AG09319 (cell line): ENCODE measurements around the gene SPIRE2.

ENCODE experiments used
- DNase-seq: peaks from one replicate; pipeline ENCODE4 v3.0.0-alpha.2; 2010; ENCODE audit warnings: low read depth; ENCODE audit errors: extremely low read depth
- TF ChIP-seq, protein P1 (sequence below): IDR thresholded peaks from 2 replicates; pipeline ENCODE4 v1.5.1; 2011; ENCODE audit warnings: low read depth, mild to moderate bottlenecking, inconsistent platforms, low read length, moderate library complexity

The SPIRE2 gene

DNA sequence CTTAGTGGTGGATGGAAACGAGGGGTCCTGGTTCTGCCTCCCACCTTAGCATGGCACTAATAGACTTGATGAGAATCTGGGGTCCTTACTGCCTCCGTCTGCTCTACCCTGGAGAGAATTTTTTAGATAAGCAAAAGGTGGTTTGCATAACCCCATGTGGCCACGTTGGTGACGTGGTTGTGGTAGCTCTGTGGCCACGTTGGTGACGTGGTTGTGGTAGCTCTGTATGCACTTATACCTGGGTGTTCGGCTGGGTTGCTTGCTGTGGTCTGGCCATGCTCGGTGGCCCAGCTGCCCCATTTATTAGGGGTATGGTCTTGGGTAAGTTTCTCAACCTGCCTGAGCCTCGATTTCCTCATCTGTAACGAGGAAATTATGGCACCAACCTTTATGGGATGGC lies 13.0 kb downstream of the SPIRE2 start:
- TF ChIP-seq, protein P1, sequence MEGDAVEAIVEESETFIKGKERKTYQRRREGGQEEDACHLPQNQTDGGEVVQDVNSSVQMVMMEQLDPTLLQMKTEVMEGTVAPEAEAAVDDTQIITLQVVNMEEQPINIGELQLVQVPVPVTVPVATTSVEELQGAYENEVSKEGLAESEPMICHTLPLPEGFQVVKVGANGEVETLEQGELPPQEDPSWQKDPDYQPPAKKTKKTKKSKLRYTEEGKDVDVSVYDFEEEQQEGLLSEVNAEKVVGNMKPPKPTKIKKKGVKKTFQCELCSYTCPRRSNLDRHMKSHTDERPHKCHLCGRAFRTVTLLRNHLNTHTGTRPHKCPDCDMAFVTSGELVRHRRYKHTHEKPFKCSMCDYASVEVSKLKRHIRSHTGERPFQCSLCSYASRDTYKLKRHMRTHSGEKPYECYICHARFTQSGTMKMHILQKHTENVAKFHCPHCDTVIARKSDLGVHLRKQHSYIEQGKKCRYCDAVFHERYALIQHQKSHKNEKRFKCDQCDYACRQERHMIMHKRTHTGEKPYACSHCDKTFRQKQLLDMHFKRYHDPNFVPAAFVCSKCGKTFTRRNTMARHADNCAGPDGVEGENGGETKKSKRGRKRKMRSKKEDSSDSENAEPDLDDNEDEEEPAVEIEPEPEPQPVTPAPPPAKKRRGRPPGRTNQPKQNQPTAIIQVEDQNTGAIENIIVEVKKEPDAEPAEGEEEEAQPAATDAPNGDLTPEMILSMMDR = no peak
- no peak for DNase-seq

DNA sequence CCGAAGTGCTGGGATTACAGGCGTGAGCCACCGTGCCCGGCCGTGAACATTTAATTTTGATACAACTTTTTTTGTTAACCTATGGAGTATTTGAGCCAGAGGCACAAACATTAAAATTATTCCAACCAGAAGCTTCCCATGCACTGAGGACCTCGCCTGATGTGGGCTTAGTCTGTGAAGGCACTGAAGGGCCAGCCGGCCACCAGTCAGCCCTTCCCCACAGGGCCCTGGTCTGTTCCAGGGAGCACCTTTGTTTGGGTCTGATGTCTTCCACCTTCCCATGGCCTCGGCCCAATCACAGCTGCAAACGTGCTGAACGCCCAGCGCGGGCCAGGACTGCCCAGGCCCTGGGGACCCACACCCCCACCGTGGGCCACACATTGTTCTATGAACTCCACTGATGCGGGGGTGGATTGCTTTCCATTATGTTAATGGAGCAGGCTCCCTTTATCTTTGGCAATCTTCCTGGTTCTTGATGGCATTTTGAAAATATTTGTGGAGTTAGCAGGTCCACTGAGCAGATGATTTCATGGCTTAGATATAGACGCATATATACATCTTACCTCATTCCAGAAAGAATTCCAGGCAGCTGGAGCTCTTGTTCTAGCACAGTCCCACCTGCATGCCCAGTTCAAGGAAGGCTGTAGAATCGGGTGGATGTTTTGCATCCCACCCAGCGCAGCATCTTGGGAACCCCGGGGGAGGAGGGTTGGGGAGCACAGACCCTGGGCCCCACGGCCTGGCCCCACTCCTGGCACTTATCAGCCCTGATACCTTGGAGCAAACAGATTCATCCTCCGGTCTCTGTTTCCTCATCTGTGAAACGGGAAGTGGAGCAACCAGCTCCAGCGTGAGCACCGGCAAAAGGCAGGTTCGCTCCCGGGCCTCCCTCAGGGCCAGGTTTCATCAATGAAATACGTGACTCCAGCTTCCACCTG lies 14.5 kb downstream of the SPIRE2 start:
- DNase-seq = no peak
- TF ChIP-seq, protein P1 = no peak

DNA sequence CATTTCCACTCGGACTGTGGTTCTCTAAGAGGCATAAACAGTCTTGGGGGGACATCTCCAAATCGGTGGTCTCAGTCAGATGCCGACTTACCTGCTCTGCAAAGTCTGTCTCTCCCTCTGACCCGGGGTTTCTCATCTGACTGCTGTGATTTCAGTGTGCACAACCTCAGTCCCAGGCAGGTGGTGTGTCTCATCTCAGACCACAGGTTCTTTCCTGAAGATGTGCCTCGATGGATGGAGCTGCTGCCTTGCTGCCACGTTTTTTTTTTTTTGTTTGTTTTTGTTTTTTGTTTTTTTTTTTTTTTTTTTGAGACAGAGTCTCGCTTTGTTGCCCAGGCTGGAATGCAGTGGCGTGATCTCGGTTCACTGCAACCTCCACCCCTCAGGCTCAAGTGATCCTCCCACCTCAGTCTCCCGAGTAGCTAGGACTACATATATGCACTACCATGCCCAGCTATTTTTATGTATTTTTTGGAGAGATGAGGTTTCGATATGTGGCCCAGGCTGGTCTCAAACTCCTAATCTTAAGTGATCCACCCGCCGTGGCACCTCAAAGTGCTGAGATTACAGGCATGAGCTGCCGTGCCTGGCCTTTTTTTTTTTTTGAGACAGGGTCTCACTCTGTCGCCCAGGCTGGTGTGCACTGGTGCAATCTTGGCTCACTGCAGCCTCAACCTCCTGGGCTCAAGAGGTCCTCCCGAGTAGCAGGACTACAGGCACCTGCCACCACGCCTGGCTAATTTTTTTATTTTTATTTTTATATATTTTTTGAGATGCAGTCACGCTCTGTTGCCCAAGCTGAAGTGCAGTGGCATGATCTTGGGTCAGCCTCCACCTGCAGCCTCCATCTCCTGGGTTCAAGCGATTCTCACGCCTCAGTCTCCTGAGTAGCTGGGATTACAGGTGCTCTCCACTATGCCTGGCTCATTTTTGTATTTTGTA lies 15.4 kb downstream of the SPIRE2 start:
- no peak for DNase-seq
- TF ChIP-seq, protein P1 = no peak

DNA sequence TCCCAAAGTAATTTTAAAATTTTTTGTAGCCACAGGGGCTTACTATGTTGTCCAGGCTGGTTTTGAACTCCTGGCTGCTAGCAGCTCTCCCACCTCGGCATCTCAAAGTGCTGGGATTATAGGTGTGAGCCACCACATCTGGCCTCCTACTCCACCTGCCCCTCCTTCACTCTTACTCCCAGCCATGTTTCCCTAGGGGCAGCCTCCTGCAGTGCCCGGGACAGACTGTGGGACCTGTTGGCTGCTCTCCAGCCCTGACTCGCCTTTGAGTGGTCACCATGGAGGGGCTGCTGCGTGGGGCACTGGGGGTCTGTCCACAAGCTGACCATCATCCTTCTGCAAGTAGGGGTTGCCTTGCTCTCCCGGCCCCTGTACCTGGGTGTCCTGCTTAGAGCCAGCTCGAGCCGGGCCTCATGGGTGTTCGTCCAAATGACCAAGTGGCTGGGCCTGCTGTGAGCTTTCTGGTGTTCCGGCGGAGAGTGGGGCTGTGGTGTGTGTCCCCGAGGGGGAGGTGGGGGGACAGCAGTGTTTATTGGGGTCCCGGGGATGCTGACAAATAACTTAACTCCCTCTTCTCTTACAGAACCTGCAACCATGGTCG lies 16.6 kb downstream of the SPIRE2 start:
- no peak for DNase-seq
- TF ChIP-seq, protein P1 = no peak

DNA sequence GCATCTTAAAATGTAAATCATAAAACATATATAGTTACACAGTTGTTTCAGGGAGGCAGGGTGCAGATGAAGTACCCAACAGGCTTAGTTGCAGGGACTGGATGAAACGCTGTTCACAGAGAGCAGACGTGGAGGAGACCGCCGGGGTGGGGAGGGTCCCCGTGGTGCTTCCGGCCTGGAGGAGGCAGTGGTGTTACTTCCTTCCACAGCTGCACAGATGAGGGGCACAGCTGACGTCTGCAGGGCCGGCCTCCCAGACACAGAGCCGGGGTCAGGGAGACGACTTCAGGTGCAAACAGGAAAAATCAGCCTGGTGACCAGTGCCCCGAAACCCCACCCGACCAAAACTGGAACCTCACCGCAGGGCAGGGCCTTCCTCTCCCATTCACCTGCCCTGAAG lies 17.1 kb downstream of the SPIRE2 start:
- no peak for DNase-seq
- TF ChIP-seq, protein P1 = no peak

DNA sequence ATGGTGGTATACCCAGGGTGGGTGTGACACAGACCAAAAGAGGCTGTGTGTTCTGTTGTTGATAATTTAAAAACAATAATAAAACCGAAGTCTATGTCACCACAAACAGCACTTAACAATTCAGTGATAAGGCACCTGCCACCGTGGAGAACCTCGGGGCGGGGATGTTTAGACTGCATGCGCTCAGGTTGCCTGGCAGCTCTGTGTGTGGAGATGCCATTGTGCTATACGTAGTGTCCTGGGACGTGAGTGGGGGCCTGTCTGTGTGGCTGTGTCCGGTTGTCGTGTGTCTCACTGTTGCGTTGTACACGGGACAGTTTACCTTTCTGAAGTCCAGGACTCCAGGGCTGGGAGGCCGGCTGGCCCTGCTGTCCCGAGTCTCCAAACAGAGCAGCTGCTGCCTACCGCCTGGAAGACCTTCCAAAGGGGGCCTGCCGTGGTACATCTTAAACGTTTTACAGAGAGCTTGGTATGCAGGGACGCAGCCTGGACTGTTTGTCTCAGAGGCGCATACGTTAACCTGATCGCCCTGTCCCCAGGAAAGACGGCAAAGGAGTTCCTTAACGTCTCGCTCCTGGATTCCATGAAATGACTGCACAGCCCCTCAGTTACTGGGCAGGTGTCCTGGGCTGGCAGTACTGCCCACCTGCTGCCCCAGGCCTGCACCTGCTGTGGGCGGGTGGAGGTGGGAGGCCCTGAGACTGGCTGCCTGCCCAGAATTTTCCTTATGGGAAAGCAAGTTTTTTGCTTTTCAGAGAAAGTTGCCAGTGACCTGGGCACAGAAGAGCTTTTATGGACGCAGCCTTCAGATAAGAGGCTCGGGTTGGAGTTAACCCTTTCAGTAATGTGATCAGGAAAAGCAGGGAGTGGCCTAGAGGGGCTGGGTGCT lies 19.0 kb downstream of the SPIRE2 start:
- TF ChIP-seq, protein P1 = no peak
- no peak for DNase-seq
